Activated T-cell treated with anti-CD3 and anti-CD28 coated beads, Interleukin-2, amount 50 U/mL, for 24 hours (primary cell): ENCODE measurements around the gene UBE2J2.

Experiments used
- DNase-seq: peaks from one replicate; pipeline ENCODE4 v3.0.0-alpha.2; 2020
- H3K27ac Mint-ChIP-seq: 2 replicates; pipeline ENCODE4 v1.8.0; 2020; ENCODE audit warnings: mild to moderate bottlenecking, mixed read lengths
- H3K27me3 Mint-ChIP-seq: 2 replicates; pipeline ENCODE4 v1.8.0; 2020; ENCODE audit warnings: mixed read lengths
- H3K36me3 Mint-ChIP-seq: 2 replicates; pipeline ENCODE4 v1.8.0; 2020; ENCODE audit warnings: low read depth, mixed read lengths
- H3K4me1 Mint-ChIP-seq: 2 replicates; pipeline ENCODE4 v1.8.0; 2020; ENCODE audit warnings: low read depth, mixed read lengths
- H3K4me3 Mint-ChIP-seq: 2 replicates; pipeline ENCODE4 v1.8.0; 2020; ENCODE audit warnings: mild to moderate bottlenecking, moderate library complexity, mixed read lengths
- H3K9me3 Mint-ChIP-seq: 2 replicates; pipeline ENCODE4 v1.8.0; 2020; ENCODE audit warnings: mixed read lengths

Gene UBE2J2

DNA sequence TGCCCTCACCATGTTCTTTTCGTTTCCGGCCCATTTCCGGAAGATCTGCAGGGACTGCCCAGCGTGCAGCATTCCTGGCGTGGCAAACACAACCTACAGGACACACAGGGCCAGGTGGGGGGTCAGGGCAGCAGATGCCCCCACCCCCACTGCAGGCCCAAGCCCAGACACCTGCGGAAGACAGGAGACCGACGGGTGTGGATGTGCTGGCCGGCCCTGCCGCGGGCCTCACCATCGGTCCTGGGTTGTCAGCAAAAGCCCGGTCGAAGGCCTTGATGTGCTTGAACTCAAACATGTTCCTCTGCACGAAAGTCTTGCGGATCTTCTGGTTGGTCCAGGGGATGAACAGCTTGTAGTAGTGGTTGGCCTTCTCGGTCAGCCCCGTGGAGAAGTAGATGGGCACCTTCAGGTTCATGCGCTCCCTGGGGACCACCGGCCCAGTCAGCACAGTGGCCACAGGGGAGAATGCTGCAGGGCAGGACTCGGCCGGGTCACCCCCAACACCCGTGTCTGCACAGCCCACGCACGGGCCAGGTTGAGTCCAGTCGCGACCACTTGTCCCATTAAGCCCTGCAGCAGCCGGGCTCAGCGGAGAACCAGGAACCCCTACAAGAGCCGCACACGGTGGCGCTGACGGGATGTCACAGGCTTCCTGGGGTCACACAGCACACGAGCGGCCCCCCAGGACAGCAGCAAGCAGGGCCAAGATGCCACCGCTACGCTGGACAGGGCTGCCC, 40.0 kb upstream of the UBE2J2 start:
- DNase-seq: no peak
- no peaks in the 10 kb centered on the region for H3K27me3 Mint-ChIP-seq
- H3K9me3 Mint-ChIP-seq: no peaks in the 10 kb centered on the region
- peaks cover 11% of the 10 kb centered on the region for H3K4me1 Mint-ChIP-seq
- H3K36me3 Mint-ChIP-seq: peaks cover 83% of the 10 kb centered on the region
- H3K4me3 Mint-ChIP-seq: no peak overlapping the region
- H3K27ac Mint-ChIP-seq: no peak overlapping the region

- H3K4me3 Mint-ChIP-seq: no peak overlapping the region
- H3K9me3 Mint-ChIP-seq: no peaks in the 10 kb centered on the region
- peaks cover 11% of the 10 kb centered on the region for H3K4me1 Mint-ChIP-seq
- H3K27me3 Mint-ChIP-seq: no peaks in the 10 kb centered on the region
- DNase-seq: no peak
- no peak overlapping the region for H3K27ac Mint-ChIP-seq
- H3K36me3 Mint-ChIP-seq: peaks cover 74% of the 10 kb centered on the region
These were observed 39.0 kb upstream of the UBE2J2 start for GRCh38 chr1:1312450-1313314.

DNA sequence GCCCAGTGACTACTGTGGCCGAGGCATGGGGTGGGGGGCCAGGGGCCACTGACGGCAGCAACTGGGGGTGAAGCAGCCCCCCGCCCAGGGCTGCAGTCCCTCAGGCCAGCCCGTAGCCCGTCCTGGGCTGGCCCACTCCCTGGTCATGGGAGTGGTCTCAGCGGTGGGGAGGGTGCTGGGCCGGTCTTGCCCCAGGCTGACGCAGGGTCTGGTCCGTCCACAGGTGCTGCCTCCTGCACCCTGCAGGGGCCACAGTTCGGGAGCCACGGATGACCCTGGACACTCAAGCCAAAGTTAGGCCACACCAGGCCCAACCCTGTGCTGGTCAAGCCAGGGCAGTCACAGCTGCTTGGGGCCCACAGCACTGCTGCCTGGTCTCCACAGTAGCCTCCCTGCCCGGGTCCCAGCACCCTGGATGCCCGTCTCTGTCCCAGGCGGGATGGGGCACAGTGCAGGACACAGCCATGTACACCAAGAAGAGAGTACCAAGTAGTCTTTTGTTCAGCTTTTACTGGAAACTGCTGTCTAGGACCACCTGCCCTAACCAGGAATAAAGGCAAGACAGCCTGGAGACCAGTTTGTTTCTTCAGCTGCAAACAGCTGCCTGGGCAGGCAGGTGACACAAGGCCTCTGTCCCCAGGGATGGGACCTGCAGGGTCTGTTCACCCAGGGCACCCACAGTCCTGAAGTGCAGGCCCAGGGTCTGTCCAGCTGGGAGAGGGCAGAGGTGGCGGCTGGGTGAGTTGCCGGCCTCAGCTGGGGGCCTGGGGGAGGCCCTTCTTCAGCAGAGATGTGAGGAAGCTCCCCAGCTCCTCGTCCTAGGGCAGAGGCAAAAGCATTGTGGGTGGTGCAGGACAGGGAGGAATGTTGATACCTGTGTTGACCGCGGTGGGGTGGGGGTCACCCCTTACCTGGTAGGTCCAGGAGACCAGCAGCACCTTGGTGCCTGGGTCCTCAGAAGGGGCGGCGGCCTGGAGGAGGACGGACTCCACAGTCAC, 37.8 kb upstream of the UBE2J2 start:
- peaks cover 70% of the 10 kb centered on the region for H3K36me3 Mint-ChIP-seq
- H3K27ac Mint-ChIP-seq: peak overlapping the region; percentile 50
- no peak overlapping the region for H3K4me3 Mint-ChIP-seq
- peaks cover 19% of the 10 kb centered on the region for H3K4me1 Mint-ChIP-seq
- H3K27me3 Mint-ChIP-seq: no peaks in the 10 kb centered on the region
- H3K9me3 Mint-ChIP-seq: no peaks in the 10 kb centered on the region
- no peak for DNase-seq

GRCh38 chr1:1310476-1311053, 36.9 kb upstream of the UBE2J2 start:
- H3K9me3 Mint-ChIP-seq: no peaks in the 10 kb centered on the region
- H3K4me1 Mint-ChIP-seq: peaks cover 26% of the 10 kb centered on the region
- H3K36me3 Mint-ChIP-seq: peaks cover 63% of the 10 kb centered on the region
- peak overlapping the region; percentile 87 for H3K27ac Mint-ChIP-seq
- no peak for DNase-seq
- H3K4me3 Mint-ChIP-seq: peak overlapping the region; percentile 38
- no peaks in the 10 kb centered on the region for H3K27me3 Mint-ChIP-seq

- Mint-ChIP-seq H3K27me3 (no peaks in the 10 kb centered on the region), H3K4me3 (peak overlapping the region; percentile 84), H3K4me1 (peaks cover 30% of the 10 kb centered on the region), H3K9me3 (no peaks in the 10 kb centered on the region), H3K36me3 (peaks cover 59% of the 10 kb centered on the region), H3K27ac (peak overlapping the region; percentile 87)
- no peak for DNase-seq
These were observed 36.4 kb upstream of the UBE2J2 start for GRCh38 chr1:1310109-1310385.

DNA sequence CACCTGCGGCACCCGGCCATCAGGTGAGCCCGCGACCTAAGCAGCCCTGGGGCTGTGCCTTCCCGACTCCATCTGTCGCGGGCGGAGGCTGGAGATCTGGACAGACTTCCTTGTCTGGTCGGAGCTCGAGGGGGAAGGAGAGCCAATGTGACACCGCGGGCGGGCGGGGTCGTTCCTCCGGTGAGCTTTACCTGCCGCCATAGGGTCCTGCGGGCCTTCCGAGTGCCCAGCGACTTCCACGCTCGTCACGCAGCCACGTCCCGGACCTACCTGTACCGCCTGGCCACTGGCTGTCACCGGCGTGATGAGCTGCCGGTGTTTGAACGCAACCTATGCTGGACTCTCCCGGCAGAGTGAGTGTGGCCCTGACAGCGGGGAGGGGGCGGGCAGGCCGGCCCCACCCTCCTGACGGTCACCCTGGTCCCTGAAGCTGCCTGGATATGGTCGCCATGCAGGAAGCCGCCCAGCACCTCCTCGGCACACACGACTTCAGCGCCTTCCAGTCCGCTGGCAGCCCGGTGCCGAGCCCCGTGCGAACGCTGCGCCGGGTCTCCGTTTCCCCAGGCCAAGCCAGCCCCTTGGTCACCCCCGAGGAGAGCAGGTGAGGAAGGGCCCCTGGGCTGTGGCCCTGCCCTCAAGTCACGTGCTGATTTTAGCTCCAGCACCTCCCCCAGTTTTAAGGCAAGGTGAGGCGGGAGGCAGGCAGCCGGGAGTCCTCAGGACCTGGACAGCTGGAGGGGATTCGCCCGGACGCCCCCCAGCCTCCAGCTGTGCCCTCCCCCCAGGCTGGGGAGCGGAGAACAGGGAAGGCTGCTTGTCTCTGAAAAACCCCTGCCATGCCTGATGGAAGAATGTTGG, 35.8 kb upstream of the UBE2J2 start:
- peak; percentile 58 for DNase-seq
- Mint-ChIP-seq H3K27me3 (no peaks in the 10 kb centered on the region), H3K9me3 (no peaks in the 10 kb centered on the region), H3K4me1 (peaks cover 32% of the 10 kb centered on the region), H3K27ac (peak overlapping the region; percentile 87), H3K4me3 (peak overlapping the region; percentile 84), H3K36me3 (peaks cover 54% of the 10 kb centered on the region)

- H3K27ac Mint-ChIP-seq: peak overlapping the region; percentile 92
- no peak for DNase-seq
- H3K36me3 Mint-ChIP-seq: peaks cover 48% of the 10 kb centered on the region
- no peaks in the 10 kb centered on the region for H3K9me3 Mint-ChIP-seq
- peak overlapping the region; percentile 84 for H3K4me3 Mint-ChIP-seq
- H3K27me3 Mint-ChIP-seq: no peaks in the 10 kb centered on the region
- H3K4me1 Mint-ChIP-seq: peaks cover 33% of the 10 kb centered on the region
These were observed 35.1 kb upstream of the UBE2J2 start for GRCh38 chr1:1308756-1309250.

DNA sequence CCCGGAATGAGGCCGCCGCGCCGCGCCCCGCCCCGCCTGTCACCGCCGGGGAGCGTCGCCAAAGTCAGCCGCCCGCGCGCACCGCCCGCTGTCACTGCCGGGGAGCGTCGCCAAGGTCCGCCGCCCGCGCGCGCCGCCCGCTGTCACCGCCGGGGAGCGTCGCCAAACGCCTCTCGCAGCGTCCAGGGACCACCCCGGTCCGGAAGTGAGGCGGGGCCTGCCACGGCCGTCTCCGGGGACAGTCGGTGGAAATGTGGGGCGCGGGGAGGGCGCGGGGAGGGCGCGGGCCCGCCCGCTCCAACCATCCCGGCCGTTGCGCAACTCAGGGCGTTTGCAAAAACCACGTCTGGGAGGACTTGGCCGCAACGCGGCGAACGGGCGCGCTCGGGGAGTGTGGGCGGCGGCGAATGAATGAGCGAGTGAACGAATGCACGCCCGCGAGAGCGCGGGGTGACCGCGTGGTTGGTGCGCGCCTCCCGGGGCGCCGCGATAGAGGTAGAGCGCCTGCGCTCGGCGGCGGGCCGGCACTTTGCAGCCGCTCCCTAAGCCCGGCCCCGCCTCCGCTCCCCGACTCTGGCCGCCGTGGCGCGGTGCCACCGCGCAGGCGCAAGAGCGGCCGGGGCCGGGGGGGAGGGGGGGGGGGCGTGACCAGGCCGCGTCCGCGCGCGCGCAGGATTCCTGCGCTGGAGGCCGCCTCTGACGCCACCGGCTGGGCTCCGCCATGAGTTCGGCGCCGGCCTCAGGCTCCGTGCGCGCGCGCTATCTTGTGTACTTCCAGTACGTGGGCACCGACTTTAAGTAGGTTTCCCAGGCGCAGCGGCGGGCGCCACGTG, 34.5 kb upstream of the UBE2J2 start, which contains the start of the genes ACAP3 and PUSL1:
Gene ACAP3 (minus strand): TSS at position 8 of the 833 bp plus-strand sequence. CDS start 115 bp downstream, outside the sequence.
Gene PUSL1 (plus strand): TSS at position 675 of the 833 bp plus-strand sequence. CDS start 47 bp downstream, at position 722.
- Mint-ChIP-seq H3K9me3 (no peaks in the 10 kb centered on the region), H3K4me3 (peak within 1 kb of the TSS; percentile 85), H3K4me1 (peaks cover 33% of the 10 kb centered on the region), H3K36me3 (peaks cover 41% of the 10 kb centered on the region), H3K27me3 (no peaks in the 10 kb centered on the region), H3K27ac (peak within 1 kb of the TSS; percentile 95)
- peak; percentile 92 for DNase-seq

DNA sequence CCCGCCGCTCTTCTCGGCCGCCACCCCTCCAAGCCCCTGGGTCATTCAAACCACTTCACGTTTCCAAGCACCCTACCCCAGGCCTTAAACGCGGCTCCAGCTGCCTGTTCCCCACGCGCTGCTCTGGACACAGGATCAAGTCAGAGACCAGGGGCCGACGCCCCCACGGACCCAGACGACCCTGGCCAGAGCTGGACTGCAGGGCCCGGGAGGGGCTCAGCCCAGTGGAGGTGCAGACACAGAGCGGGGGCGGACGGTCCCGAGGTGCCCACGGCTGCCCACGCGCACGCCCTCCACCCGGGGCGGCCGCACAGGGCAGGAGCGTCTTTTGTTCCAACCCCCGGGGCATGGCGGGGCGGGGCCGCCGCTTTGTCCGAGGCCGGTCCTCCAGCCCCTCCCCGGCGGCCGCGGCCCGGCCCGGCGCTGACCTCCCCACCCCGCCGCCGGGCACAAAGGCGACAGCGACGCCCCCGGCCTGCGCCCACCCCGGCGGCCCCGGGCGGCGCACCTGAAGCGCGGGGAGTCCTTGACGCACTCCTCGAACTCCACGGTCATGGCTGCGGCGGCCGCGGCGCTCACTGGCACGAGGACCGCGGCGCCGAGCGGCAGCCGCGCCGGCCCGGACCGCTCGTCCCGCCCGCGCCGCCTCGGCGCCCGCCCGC, 33.7 kb upstream of the UBE2J2 start:
- H3K27ac Mint-ChIP-seq: peak overlapping the region; percentile 90
- H3K4me1 Mint-ChIP-seq: peaks cover 33% of the 10 kb centered on the region
- peak overlapping the region; percentile 85 for H3K4me3 Mint-ChIP-seq
- H3K9me3 Mint-ChIP-seq: no peaks in the 10 kb centered on the region
- peaks cover 34% of the 10 kb centered on the region for H3K36me3 Mint-ChIP-seq
- DNase-seq: no peak
- H3K27me3 Mint-ChIP-seq: no peaks in the 10 kb centered on the region

- H3K4me3 Mint-ChIP-seq: peak overlapping the region; percentile 85
- no peaks in the 10 kb centered on the region for H3K9me3 Mint-ChIP-seq
- H3K36me3 Mint-ChIP-seq: peaks cover 30% of the 10 kb centered on the region
- no peaks in the 10 kb centered on the region for H3K27me3 Mint-ChIP-seq
- H3K4me1 Mint-ChIP-seq: peaks cover 33% of the 10 kb centered on the region
- no peak for DNase-seq
- peak overlapping the region; percentile 90 for H3K27ac Mint-ChIP-seq
These were observed 33.1 kb upstream of the UBE2J2 start for GRCh38 chr1:1306661-1307260.

- peak overlapping the region; percentile 90 for H3K27ac Mint-ChIP-seq
- H3K4me3 Mint-ChIP-seq: peak overlapping the region; percentile 85
- H3K27me3 Mint-ChIP-seq: no peaks in the 10 kb centered on the region
- DNase-seq: no peak
- no peaks in the 10 kb centered on the region for H3K9me3 Mint-ChIP-seq
- H3K36me3 Mint-ChIP-seq: peaks cover 24% of the 10 kb centered on the region
- H3K4me1 Mint-ChIP-seq: peaks cover 33% of the 10 kb centered on the region
These were observed 32.5 kb upstream of the UBE2J2 start for GRCh38 chr1:1306070-1306660.
